Left renal cortex interstitium (tissue), 4 donors: ENCODE measurements around the gene TGIF2. TPM values are rescaled to one million over a fixed set of nuclear protein-coding genes. Genes with fewer than 3 reads are reported as not detected.

Source experiments
- DNase-seq, 4 donors: peaks; one replicate each; pipeline ENCODE4 v3.0.0-alpha.2; 2013; ENCODE audit warnings: low read depth in 4 of 4, low spot score in 2 of 4, missing footprints in 1 of 4
- polyA plus RNA-seq, 4 donors: library from polyadenylated mRNA; unstranded; fragments of 120-200 nt; gene quantifications; one replicate each; pipeline ENCODE4 v1.2.1, GENCODE V29; 2013; ENCODE audit not compliant: insufficient read length in 4 of 4

TGIF2 gene
- 10 to 100 TPM; 55.1 to 66.1 (median 59.5) TPM for polyA plus RNA-seq

- peak; percentile 56 to 91 (median 84) for DNase-seq
These were observed at the start of gene TGIF2 for GRCh38 chr20:36573103-36573797. TGIF2 (plus strand) TSS chr20:36573597; CDS start chr20:36578775, 5,178 bp downstream.

GRCh38 chr20:36525620-36526365 lies 47.6 kb upstream of the TGIF2 start:
- DNase-seq = no peak

GRCh38 chr20:36526521-36527011 lies 46.8 kb upstream of the TGIF2 start:
- DNase-seq = no peak

- no peak for DNase-seq
These were observed 45.9 kb upstream of the TGIF2 start for GRCh38 chr20:36527331-36528125.

GRCh38 chr20:36528176-36528874 lies 45.1 kb upstream of the TGIF2 start:
- DNase-seq = no peak

- DNase-seq = no peak
These were observed 44.5 kb upstream of the TGIF2 start for GRCh38 chr20:36528875-36529417.

GRCh38 chr20:36532388-36532787 lies 41.0 kb upstream of the TGIF2 start:
- DNase-seq = no peak

GRCh38 chr20:36532822-36533221 lies 40.6 kb upstream of the TGIF2 start:
- no peak for DNase-seq

GRCh38 chr20:36538026-36538722 lies 35.2 kb upstream of the TGIF2 start:
- DNase-seq = no peak

- no peak for DNase-seq
These were observed 32.7 kb upstream of the TGIF2 start for GRCh38 chr20:36540551-36541211.

- peak in 1 of 4 donors; percentile 59 for DNase-seq
These were observed 32.1 kb upstream of the TGIF2 start, which contains the start of gene MYL9 for GRCh38 chr20:36541227-36541767. MYL9 (plus strand) TSS chr20:36541519; CDS start chr20:36544885, 3,366 bp downstream.

- DNase-seq = no peak
These were observed 31.5 kb upstream of the TGIF2 start for GRCh38 chr20:36541768-36542488.

GRCh38 chr20:36542516-36543183 lies 30.7 kb upstream of the TGIF2 start:
- no peak for DNase-seq

- no peak for DNase-seq
These were observed 29.9 kb upstream of the TGIF2 start for GRCh38 chr20:36543184-36544133.

GRCh38 chr20:36544134-36545018 lies 29.0 kb upstream of the TGIF2 start:
- no peak for DNase-seq
